NCI-H1436 (cell line): Measurements from ENCODE around the gene ZDHHC12.
"Not testable (repeated sequence)": the region's sequence is repeated elsewhere in the genome, so short reads cannot be mapped to it uniquely, and the experiment has no call there.

Experiments used
- DNase-seq: peaks from one replicate; lab custom pipeline; 2025; lab: John Stamatoyannopoulos, UW

Gene ZDHHC12

GRCh38 chr9:128707446-128707845 is 16.5 kb downstream of the ZDHHC12 start:
- DNase-seq = no peak

GRCh38 chr9:128706671-128707381 is 17.1 kb downstream of the ZDHHC12 start:
- DNase-seq = no peak

GRCh38 chr9:128706045-128706444 is 17.9 kb downstream of the ZDHHC12 start:
- no peak for DNase-seq

- no peak for DNase-seq
Measured at GRCh38 chr9:128705051-128705965, 18.6 kb downstream of the ZDHHC12 start.

- DNase-seq = no peak
Measured at GRCh38 chr9:128704356-128704670, 19.6 kb downstream of the ZDHHC12 start.

- DNase-seq = no peak
Measured at GRCh38 chr9:128703616-128704355, 20.1 kb downstream of the ZDHHC12 start.

GRCh38 chr9:128702949-128703615 is 20.8 kb downstream of the ZDHHC12 start:
- DNase-seq = peak; percentile 30

- peak; percentile 79 for DNase-seq
Measured at GRCh38 chr9:128702445-128702948, 21.4 kb downstream of the ZDHHC12 start, which contains the start of gene PKN3. Gene PKN3, plus strand, starts transcription at chr9:128702503. Its CDS starts 413 bp downstream, at chr9:128702916.

GRCh38 chr9:128701227-128701854 is 22.6 kb downstream of the ZDHHC12 start:
- DNase-seq = no peak

GRCh38 chr9:128699096-128699795 is 24.7 kb downstream of the ZDHHC12 start:
- not testable (repeated sequence) for DNase-seq

GRCh38 chr9:128696923-128697707 is 26.8 kb downstream of the ZDHHC12 start:
- no peak for DNase-seq

- no peak for DNase-seq
Measured at GRCh38 chr9:128694344-128694743, 29.6 kb downstream of the ZDHHC12 start.

- DNase-seq = not testable (repeated sequence)
Measured at GRCh38 chr9:128693738-128694137, 30.2 kb downstream of the ZDHHC12 start.

- no peak for DNase-seq
Measured at GRCh38 chr9:128690684-128691034, 33.3 kb downstream of the ZDHHC12 start.

GRCh38 chr9:128689820-128690683 is 33.9 kb downstream of the ZDHHC12 start:
- DNase-seq = peak; percentile 63

- no peak for DNase-seq
Measured at GRCh38 chr9:128689293-128689774, 34.6 kb downstream of the ZDHHC12 start.

- DNase-seq = peak; percentile 94
Measured at GRCh38 chr9:128688501-128689292, 35.2 kb downstream of the ZDHHC12 start, which contains the start of gene SET. Gene SET, plus strand, starts transcription at chr9:128689222. Its CDS starts 361 bp downstream, at chr9:128689583.

- no peak for DNase-seq
Measured at GRCh38 chr9:128687453-128687852, 36.5 kb downstream of the ZDHHC12 start.
